HFF-Myc (cell line): ENCODE data around the gene KRT2.

Source experiments
- DNase-seq: peaks from one replicate; pipeline ENCODE4 v3.0.0-alpha.2; 2011; ENCODE audit warnings: low read depth; ENCODE audit errors: extremely low read depth
- H3K4me3 ChIP-seq: replicated peaks from 2 replicates; pipeline ENCODE4 v1.5.1; 2011; ENCODE audit warnings: low read depth, mild to moderate bottlenecking, control low read depth, low read length
- CTCF ChIP-seq: IDR thresholded peaks from 2 replicates; pipeline ENCODE4 v1.5.1; 2012; ENCODE audit warnings: mild to moderate bottlenecking, low read depth, low read length, control low read depth; ENCODE audit errors: missing control alignments

Gene KRT2

GRCh38 chr12:52608826-52609630, 43.0 kb downstream of the KRT2 start:
- H3K4me3 ChIP-seq = no peak overlapping the region
- no peak for TF ChIP-seq CTCF
- no peak for DNase-seq

GRCh38 chr12:52608161-52608560, 43.9 kb downstream of the KRT2 start:
- no peak for DNase-seq
- H3K4me3 ChIP-seq = no peak overlapping the region
- no peak for TF ChIP-seq CTCF

GRCh38 chr12:52607314-52607713, 44.7 kb downstream of the KRT2 start:
- no peak for TF ChIP-seq CTCF
- DNase-seq = no peak
- no peak overlapping the region for H3K4me3 ChIP-seq

GRCh38 chr12:52606581-52607218, 45.3 kb downstream of the KRT2 start:
- DNase-seq = no peak
- no peak overlapping the region for H3K4me3 ChIP-seq
- no peak for TF ChIP-seq CTCF

GRCh38 chr12:52606096-52606495, 45.9 kb downstream of the KRT2 start:
- no peak for TF ChIP-seq CTCF

GRCh38 chr12:52605542-52605941, 46.5 kb downstream of the KRT2 start:
- H3K4me3 ChIP-seq = no peak overlapping the region
- no peak for DNase-seq
- no peak for TF ChIP-seq CTCF

More at GRCh38 chr12:52606096-52606495, 45.9 kb downstream of the KRT2 start:
- H3K4me3 ChIP-seq = no peak overlapping the region
- DNase-seq = no peak
